HG03066 (cell line): Measurements from ENCODE around the gene ATXN1.

Experiments used
- ATAC-seq: cut with Tn5 transposase; IDR thresholded peaks from one replicate; pipeline ENCODE4 v1.9.1; 2021; ENCODE audit warnings: low read depth; ENCODE audit not compliant: unreplicated experiment

The ATXN1 gene

DNA sequence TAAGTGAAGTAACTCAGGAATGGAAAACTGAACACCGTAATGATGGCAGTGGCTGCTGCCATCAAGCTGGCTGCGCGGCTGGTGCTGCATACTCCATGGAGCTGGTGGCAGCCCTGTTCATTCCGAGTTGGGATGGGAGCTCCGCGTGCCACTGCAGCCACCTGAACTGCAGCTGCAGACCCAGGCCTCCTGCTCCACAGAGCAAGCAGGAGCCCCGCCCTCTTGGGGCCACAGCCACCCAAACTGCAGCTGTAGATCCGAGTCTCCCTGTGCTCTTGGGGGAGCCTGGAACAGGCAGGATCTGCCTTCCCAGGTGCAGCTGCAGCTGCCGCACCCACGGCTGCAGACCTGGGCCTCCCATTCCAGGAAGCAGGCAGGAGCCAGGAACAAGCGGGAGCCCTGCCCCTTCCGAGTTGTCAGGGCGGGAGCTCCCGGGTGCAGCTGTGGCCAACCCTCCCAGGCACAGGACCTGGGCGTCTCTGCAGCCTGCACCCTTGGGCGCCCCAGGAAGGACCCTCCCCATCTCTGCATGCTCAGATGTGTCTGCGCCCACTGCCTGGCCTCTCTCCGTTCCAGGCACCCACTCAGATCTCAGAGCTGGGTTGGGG lies 402.6 kb downstream of the ATXN1 start:
- ATAC-seq: no peak

DNA sequence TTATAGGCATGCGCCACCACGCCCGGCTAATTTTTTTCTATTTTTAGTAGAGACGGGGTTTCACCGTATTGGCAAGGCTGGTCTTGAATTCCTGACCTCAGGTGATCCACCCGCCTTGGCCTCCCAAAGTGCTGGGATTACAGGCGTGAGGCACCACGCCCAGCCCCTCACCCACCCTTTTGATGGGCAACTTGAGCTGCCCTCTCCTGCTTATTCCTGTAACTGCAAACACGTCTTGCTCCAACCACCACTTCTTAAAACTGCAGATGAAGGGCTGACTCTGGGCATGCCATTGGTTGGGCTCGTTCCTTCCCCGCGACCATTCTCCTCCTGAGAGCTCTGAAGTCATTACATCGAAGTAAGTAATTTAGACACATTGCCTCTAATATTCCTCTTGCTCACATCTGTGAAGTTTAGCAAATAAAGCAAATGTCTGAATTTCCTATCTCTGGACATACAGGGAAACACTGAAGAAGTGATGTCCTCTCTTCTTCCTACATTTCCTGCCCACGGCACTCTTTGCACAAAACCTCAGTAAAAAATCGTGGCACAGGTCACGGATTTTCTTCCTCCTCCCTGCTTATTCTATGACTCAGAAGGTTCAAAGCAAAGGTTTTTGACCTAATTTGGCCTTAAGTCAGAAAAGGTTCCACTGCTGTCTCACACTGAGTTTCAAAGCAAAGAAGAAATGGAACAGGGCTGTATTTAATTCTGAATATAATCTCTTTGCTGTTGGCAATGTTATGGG lies 405.4 kb downstream of the ATXN1 start:
- ATAC-seq: no peak

DNA sequence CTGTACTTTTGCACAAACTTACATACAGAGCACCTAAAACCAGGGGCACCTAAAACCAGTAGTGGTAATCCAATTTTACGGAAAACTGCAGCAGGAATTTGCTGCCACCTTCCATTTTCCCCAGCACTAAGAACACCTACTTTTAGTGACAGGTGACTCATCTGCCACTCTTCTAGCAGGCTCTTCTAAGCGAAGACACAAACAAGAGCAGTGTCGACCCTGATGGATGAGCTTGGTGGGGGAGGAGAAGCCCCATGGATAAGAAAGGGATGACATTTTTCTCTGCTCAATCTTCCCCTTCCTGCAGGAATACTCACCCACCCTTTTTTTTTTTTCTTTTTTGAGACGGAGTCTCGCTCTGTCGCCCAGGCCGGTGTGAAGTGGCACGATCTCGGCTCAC lies 406.0 kb downstream of the ATXN1 start:
- ATAC-seq: no peak

DNA sequence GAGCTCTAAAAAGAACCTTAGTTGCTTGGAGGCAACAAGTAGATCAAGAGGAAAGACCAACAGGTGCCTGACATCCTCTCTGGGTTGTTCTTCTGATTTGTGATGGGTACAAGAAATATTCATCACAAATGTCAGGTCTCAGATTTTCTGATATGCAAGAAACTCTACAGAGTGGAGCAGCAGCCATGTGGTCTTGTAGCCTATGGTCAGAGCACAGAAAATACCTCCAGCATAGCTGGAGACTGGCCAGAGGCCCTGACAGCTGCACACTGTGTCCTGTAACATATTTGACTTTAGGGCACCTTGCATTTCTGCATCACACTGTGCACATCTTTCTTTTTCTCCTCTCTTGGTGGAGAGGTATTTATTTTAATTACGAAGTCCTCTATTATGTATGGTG lies 406.6 kb downstream of the ATXN1 start:
- no peak for ATAC-seq

DNA sequence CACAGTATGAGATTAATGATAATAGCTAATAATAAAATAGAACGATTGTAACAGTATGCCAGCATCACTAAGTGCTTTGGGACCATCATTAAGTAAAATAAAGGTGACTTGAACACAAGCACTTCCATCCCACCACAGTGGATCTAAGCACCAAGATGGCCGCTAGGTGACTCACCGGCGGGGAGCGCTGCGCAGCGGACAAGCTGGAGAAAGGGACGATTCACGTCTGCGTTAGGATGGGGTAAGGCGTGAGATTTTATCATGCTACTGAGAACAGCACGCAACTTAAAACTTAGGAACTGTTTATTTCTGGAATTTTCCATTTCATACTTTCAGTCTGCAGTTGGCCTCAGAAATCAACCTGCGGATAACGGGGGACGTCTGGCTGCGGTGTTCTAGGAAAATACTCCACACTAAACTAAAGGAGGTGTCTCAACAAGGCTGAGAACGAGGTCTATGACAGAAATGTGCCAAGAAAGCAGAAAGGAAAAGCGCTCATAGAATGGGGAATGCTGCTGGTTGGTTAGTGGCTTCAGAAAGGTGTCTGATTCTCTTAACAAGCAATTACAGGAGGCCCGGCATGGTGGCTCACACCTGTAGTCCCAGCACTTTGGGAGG lies 408.3 kb downstream of the ATXN1 start:
- no peak for ATAC-seq

DNA sequence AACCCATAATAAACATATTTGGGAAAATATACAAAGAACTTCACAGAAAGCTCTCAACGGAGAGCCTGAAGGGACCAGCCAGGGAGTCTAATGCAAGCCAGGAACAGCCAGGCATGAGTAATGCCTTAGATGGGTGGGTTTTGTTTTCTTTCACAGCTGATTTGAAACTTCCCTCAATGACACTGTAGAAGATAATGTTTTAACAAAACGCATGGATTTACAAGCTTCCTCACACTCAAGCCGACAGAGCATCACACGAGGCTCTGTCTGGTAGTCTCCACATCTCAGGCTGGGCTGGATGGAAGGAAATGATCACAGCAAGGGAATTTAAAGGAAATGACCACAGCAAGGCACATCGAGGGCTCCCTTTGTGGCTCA lies 409.0 kb downstream of the ATXN1 start:
- no peak for ATAC-seq

DNA sequence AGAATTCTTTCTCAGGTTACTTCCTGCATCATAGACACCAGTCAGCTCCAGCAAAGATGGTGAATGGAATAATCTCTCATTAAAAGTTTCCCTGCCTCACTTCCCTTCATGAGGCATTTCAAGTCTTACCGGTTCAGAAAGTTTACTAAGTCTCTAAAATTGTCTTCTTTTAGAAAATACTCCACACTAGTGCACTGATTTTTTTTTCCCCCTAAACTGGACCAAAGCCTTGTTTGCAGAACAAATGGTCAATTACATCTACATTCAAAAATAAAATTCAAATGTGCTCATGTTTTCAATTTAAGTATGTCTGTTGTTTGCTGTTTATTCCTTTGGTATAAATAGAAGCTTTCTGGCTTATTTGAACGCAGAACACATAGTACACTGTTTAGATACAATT lies 411.7 kb downstream of the ATXN1 start:
- ATAC-seq: no peak

DNA sequence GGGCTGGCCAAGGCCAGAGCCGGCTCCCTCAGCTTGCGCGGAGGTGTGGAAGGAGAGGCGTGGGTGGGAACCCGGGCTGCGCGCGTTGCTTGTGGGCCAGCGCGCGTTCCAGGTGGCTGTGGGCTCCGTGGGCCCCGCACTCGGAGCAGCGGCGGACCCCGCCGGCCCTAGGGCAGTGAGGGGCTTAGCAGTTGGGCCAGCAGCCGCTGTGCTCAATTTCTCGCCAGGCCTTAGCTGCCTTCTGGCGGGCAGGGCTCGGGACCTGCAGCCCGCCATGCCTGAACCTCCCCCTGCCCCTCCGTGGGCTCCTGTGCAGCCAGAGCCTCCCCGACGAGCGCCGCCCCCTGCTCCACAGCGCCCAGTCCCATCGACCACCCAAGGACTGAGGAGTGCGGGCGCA lies 414.4 kb downstream of the ATXN1 start:
- no peak for ATAC-seq

DNA sequence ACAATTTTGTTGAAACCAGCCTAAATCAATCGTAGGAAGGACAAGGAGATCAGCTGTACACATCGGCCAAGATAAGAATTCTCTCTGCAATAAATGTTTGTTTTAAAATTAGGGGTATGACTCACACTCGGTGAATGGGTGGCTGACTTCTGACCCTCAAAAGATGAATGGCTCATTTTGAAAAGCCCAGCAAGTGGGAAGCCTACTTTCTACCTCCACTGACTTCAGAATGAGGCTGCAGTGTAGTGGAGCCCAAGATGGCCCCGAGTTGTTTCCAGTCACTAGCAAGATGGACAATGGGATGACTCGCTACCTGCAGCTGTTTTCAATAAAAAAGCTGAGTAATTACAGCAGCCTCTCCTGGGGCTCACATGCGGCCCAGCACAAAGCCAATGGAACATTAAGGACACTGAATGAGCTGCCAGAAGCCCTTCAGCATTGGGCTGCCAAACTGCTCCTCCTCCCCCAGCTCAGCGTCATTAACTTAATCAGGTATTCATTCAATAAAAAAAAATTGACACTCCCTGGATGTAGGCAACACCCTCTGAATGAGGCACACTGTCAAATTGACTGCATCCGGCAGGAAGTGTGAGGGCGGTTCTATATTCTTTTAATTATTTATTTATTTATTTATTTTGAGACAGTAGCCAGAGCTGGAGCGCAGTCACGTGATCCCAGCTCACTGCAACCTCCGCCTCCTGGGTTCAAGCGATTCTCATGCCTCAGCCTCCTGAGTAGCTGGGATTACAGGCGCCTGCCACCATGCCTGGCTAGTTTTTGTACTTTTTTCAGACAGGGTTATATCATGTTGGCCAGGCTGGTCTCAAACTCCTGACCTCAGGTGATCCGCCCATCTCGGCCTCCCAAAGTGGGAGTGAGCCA lies 415.6 kb downstream of the ATXN1 start:
- no peak for ATAC-seq

DNA sequence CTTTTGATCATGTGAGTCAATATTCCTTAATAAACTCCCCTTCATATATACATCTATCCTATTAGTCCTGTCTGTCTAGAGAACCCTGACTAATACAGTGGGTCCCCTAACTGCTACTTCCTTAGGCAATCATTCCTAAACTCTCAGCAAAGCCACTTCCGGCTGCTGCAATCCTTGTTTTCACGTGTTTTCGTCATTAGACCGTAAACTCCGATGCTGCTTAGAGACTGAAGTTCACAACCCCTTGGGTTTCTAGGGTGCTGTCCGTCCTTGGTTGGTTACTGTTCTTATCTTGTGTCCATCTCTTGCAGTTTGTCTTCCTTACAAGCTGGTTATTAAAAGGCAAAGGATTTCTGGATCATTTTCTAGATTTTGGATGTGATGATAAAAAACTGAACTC lies 416.5 kb downstream of the ATXN1 start:
- no peak for ATAC-seq

DNA sequence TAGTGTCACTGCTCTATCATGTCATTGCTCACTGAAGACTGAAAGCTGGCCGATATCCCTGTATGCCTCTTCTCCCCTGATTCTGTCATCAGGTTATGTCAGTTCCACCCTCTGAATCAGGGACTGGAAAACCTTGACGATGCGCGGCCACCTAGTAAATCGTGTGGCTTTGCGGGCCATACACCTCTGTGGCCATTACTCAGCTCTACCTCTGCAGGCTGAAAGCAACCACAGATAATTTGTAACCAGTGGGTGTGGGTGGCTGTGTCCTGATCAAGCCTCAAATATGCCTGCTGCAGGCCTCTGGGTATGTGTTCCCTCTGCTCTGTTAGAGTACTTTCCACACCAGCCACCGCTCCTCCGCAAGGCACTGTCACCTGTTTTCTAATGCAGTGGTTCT lies 417.7 kb downstream of the ATXN1 start:
- ATAC-seq: no peak

DNA sequence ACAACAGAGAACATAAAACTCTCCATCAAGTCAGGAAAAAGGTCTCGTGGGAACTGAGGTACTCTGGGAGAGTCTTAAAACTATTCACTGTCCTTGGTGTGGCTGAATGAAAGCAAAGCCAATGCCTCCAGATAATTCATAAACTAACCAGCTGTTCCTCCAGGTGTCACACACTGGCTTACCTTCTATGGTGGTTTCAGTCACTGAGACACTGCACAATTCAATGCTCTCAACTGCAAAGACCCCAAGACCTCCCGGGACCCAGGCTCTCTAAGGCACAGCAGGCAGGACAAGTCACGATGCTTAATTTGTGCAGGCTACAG lies 422.0 kb downstream of the ATXN1 start:
- no peak for ATAC-seq

DNA sequence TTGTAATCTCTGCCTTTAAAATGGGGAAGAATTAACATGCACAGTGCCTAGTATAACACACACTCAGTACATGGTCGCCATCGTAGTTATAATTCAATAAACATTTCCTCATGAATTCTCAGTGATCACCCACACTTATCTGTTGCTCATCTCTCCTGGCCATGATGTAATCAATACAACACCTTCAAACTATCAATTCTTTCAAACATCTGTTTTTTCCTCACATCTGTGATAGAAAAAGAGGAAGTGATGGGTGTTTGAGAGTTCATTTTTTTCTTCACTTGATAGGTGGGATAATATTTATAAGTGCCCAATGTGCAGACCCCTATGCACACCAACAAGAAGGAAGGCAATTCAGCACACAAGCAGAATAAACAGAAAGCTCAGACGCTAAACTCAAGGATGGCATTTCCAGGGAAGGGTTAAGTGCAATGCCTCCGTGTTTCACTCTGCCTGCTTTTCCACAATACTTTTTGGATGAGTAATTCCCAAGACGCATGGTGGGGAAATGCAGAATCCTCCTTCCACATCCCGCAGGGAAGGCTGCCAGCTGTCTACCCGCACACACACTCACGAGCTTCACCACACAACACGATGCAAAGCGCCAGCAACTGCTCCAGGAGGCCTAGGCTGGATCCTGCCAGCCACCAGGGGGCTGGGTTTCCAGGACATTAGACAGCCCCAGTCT lies 422.5 kb downstream of the ATXN1 start:
- ATAC-seq: no peak

DNA sequence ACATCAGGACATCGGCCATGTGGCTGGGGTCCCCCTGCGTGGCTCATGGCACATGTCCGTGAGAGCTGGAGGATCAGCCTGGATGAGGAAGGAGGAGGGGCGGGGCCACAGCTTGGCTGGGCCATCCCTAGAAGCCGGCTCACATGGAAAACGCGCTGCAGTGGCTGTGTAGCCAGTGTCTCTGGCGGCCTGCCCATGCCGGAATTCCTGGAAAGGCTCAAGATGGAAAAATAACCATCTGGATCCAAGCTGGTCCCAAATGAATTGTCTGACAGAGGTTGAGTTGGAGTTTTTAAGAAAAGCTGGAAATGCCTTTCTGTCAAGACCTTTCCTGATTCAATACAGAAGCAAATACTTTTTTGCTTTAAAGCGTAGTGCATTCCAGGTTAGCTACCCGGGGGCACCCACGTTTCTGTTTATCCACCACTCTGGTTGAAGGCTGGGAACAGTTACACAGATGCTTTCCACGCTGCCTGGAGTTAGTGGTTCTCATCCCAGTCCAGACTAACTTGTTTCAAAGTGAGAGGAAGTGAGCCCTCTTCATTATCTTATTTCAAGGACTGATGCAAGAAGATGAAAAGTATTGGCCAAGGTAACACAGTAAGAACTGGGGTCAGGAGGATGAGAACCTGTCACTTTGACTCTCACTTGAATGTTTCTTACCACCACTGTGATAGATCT lies 423.8 kb downstream of the ATXN1 start:
- no peak for ATAC-seq

DNA sequence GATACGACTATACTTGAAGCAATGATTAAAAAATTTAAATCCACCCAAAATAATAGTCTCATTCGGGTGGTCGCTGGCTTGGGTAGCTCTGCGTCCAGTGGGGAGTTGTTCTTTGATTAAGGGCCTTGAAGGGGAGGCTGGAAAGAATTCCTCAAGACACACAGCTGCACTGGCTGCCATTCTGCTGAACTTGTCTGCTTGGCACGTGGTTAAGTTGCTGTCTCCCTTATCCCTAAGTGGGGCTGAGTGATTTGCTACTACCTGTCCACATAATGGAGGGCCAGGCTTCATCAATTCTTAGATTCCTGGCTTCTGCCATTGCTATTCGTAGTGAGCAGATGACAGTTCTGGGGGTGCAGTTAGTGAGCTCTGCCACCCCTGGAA lies 424.4 kb downstream of the ATXN1 start:
- no peak for ATAC-seq

DNA sequence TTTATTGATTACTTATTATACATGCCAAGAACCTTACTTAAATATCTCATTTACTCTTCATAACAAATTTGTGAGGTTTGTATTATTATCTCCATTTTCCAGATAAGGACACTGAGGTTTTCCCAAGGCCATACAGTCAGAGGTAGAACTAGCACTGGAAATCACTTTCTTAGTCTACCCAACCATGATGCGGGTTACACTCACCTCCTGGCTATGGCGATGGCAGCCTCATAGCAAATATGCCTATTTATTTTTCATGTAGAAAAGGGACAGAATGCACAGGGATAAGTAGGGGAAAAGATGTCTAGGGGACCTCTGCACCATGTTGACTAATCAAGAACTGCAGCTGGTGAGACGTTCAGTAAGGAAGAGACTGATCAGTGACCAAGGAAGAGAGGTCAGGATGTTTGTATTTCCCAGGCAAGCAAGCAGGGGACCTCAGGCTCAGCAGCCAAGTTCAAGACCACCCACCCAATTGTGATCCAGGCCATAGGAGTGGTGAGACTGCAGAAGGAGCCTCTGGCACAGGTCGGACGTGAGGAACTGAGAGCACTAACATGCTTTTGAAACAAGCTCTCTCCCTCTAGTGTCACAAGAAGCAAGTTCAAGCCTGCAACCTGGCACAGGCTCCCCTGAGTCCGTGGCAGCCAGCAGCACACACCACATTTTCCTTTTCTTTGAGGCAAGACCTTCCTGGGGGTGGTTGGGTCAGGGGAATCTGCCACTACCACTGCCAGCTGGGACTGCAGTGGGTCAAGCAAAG lies 425.0 kb downstream of the ATXN1 start:
- no peak for ATAC-seq

DNA sequence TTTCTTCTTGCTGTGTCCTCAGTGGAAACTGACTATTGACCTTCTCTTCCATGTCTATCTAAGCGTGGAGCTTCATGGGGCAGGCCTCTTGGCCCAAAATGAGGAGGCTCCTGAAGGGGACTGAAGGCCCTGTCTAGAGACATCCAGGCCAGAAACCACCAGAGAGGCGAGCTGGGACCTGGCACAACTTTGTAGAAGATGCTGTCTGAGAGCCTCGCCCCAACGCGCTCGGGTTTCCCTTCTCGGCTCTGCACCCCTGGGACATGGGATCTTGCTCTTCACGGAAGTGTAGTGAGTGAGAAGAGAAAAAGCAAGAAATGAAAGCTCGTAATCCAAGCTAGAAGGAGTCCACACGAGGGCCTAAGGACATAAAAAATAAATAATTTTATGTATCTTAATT lies 426.1 kb downstream of the ATXN1 start:
- no peak for ATAC-seq

DNA sequence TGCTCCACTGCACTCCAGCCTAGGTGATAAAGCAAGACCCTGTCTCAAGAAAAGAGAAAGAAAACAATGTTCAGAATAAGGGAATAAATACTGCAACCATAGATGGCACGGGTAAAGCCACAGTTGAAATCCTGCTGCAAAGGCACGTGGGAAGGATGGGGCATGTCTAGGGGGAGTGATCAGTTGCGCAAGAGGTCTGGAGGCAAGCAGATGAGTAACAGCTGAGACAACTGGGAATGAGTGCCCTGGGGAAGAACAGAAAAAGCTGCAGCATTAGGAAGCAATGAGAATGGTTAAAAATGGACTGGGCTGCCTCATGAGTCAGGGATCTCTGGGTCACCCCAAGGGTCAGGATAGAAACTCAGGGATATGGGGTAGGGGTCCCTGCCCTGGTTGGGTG lies 426.6 kb downstream of the ATXN1 start:
- no peak for ATAC-seq

DNA sequence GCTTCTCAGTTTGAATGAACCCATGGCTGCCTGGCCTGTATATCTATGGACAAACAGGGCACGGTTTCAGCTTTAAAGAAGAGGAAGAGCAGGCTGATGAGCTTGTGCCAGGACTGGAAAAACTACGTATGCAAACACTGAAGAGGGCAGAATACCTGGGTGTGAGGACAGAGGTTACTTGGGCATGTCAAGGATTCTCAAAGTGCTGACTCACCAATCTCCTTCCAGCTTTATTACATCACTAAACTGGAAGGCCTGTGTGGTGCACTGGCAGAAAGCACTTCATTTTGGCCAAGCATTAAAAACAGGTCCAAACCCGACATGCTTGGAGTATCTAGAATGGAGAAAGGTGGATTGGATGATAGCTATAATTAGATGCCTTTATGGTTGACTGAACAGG lies 427.7 kb downstream of the ATXN1 start:
- ATAC-seq: no peak

DNA sequence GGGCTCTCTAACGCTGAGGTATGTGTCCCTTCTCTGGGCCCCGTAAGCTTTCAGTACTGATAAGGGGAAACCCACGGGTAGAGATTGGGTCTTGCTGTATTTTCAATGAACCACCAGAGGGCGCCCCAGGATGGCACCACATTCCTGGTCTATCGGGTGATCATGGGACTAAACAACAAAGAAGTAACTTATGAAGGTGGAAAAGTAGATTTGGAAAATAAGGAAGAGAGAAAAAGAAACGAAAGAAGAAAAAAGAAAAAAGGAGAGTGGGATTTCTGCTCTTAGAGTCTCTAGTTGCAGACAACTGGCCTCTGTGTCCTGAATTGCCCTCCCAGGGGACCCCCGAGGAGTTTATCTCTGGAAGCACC lies 429.1 kb downstream of the ATXN1 start:
- peak; percentile 84 for ATAC-seq
